H1 (cell line): ENCODE data around the gene PRPF40B. TPM values are rescaled to one million over a fixed set of nuclear protein-coding genes. Genes with fewer than 3 reads are reported as not detected.

Experiments
- CEBPB ChIP-seq: IDR thresholded peaks from 2 replicates; pipeline ENCODE4 v1.6.1; 2012; ENCODE audit warnings: low read depth, low read length
- CHD1 ChIP-seq: IDR thresholded peaks from 2 replicates; pipeline ENCODE4 v1.6.1; 2012; ENCODE audit warnings: low read depth, low read length, improper control_type of control experiment
- polyA plus RNA-seq, 7 experiments: library from polyadenylated mRNA; depleted of rRNA in 3 of 7; stranded (reverse) in 5 of 7; unstranded in 2 of 7; fragments of >200 nt in 5 of 7; fragments of 200-250 nt in 2 of 7; gene quantifications; 1 replicate in 5 of 7; 2 replicates in 1 of 7; 4 replicates in 1 of 7; pipeline versions ENCODE4 v1.2.1 to v1.2.3, GENCODE V29; 2011 to 2013; ENCODE audit warnings: missing spikeins in 2 of 7, mixed read lengths in 2 of 7
- total RNA-seq: library from RNA; stranded (reverse); fragmentation: NEBNext Ultra II Directional; extraction: Animal tissue kit (Norgen Biotek cat#: 25700); gene quantifications from 2 replicates; pipeline ENCODE4 v1.2.1, GENCODE V29; 2021
- TF ChIP-seq, protein P1 (sequence below): fragments of 300-600 bp; sonication (generic); IDR thresholded peaks from 2 replicates; pipeline ENCODE4 v1.7.1; 2012; ENCODE audit warnings: low read length, moderate library complexity, mild to moderate bottlenecking, inconsistent platforms; ENCODE audit not compliant: insufficient replicate concordance

Gene PRPF40B
- total and polyA plus RNA-seq, 2 of the 8 experiments (the other 6 are each of a cell fraction or from before 2014, with no cell fraction given), result 14.4 to 24.4 TPM

- TF ChIP-seq, protein P1, sequence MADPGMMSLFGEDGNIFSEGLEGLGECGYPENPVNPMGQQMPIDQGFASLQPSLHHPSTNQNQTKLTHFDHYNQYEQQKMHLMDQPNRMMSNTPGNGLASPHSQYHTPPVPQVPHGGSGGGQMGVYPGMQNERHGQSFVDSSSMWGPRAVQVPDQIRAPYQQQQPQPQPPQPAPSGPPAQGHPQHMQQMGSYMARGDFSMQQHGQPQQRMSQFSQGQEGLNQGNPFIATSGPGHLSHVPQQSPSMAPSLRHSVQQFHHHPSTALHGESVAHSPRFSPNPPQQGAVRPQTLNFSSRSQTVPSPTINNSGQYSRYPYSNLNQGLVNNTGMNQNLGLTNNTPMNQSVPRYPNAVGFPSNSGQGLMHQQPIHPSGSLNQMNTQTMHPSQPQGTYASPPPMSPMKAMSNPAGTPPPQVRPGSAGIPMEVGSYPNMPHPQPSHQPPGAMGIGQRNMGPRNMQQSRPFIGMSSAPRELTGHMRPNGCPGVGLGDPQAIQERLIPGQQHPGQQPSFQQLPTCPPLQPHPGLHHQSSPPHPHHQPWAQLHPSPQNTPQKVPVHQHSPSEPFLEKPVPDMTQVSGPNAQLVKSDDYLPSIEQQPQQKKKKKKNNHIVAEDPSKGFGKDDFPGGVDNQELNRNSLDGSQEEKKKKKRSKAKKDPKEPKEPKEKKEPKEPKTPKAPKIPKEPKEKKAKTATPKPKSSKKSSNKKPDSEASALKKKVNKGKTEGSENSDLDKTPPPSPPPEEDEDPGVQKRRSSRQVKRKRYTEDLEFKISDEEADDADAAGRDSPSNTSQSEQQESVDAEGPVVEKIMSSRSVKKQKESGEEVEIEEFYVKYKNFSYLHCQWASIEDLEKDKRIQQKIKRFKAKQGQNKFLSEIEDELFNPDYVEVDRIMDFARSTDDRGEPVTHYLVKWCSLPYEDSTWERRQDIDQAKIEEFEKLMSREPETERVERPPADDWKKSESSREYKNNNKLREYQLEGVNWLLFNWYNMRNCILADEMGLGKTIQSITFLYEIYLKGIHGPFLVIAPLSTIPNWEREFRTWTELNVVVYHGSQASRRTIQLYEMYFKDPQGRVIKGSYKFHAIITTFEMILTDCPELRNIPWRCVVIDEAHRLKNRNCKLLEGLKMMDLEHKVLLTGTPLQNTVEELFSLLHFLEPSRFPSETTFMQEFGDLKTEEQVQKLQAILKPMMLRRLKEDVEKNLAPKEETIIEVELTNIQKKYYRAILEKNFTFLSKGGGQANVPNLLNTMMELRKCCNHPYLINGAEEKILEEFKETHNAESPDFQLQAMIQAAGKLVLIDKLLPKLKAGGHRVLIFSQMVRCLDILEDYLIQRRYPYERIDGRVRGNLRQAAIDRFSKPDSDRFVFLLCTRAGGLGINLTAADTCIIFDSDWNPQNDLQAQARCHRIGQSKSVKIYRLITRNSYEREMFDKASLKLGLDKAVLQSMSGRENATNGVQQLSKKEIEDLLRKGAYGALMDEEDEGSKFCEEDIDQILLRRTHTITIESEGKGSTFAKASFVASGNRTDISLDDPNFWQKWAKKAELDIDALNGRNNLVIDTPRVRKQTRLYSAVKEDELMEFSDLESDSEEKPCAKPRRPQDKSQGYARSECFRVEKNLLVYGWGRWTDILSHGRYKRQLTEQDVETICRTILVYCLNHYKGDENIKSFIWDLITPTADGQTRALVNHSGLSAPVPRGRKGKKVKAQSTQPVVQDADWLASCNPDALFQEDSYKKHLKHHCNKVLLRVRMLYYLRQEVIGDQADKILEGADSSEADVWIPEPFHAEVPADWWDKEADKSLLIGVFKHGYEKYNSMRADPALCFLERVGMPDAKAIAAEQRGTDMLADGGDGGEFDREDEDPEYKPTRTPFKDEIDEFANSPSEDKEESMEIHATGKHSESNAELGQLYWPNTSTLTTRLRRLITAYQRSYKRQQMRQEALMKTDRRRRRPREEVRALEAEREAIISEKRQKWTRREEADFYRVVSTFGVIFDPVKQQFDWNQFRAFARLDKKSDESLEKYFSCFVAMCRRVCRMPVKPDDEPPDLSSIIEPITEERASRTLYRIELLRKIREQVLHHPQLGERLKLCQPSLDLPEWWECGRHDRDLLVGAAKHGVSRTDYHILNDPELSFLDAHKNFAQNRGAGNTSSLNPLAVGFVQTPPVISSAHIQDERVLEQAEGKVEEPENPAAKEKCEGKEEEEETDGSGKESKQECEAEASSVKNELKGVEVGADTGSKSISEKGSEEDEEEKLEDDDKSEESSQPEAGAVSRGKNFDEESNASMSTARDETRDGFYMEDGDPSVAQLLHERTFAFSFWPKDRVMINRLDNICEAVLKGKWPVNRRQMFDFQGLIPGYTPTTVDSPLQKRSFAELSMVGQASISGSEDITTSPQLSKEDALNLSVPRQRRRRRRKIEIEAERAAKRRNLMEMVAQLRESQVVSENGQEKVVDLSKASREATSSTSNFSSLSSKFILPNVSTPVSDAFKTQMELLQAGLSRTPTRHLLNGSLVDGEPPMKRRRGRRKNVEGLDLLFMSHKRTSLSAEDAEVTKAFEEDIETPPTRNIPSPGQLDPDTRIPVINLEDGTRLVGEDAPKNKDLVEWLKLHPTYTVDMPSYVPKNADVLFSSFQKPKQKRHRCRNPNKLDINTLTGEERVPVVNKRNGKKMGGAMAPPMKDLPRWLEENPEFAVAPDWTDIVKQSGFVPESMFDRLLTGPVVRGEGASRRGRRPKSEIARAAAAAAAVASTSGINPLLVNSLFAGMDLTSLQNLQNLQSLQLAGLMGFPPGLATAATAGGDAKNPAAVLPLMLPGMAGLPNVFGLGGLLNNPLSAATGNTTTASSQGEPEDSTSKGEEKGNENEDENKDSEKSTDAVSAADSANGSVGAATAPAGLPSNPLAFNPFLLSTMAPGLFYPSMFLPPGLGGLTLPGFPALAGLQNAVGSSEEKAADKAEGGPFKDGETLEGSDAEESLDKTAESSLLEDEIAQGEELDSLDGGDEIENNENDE, result no peak
- TF ChIP-seq CEBPB (no peak), CHD1 (no peak)
Observed at GRCh38 chr12:49647827-49648711, 24.7 kb downstream of the PRPF40B start (continued).
